HPDE6-E6E7 (cell line): ENCODE data around the gene CERS6.
A peak's percentile ranks its signal among the peaks of the same experiment; 100 is the strongest.
"Not testable (repeated sequence)": the region's sequence is repeated elsewhere in the genome, so short reads cannot be mapped to it uniquely, and the experiment has no call there.

Experiments
- DNase-seq: peaks from one replicate; pipeline ENCODE4 v3.0.0; 2011; ENCODE audit warnings: missing footprints; ENCODE audit errors: extremely low spot score

Gene CERS6

GRCh38 chr2:168468354-168468753, 12.3 kb downstream of the CERS6 start:
- DNase-seq, result no peak

- no peak for DNase-seq
Observed at GRCh38 chr2:168469281-168469988, 13.4 kb downstream of the CERS6 start.

GRCh38 chr2:168470320-168471162, 14.5 kb downstream of the CERS6 start:
- no peak for DNase-seq

DNA sequence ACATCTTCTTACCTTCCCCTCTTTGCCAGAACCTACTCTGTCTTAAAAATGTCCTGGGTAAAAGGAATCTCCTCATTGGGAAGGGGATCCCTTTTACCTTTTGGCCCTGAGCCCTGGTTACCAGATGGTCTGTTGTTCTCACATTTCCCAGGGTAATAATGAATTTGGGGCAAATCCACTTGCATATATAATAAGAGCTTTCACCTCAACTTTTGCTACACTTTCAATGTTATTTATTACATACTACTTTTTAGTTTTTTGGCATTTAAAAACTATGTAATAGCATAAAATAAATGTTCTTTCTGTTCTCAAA, 15.0 kb downstream of the CERS6 start:
- no peak for DNase-seq

GRCh38 chr2:168475636-168476035, 19.6 kb downstream of the CERS6 start:
- DNase-seq, result no peak

DNA sequence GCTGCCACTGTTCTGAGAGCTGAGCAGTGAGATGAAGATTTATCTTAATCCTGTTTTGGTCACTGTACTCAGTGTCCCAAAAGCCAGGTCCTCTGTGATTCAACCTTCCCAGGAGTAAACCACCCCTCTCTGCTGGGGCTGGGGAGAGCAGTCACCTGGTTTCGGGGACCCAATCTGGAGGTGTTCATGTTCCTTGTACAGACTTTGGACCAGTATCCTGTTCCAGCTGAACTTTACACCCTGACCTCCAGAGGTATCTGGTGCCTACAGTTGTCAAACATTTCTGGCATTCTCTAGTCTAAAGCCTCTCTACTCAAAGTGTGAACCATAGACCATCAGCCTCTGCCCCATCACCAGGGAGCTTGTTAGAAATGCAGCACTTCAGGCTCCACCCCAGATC, 22.1 kb downstream of the CERS6 start:
- DNase-seq, result no peak

GRCh38 chr2:168480356-168480755, 24.3 kb downstream of the CERS6 start:
- no peak for DNase-seq

GRCh38 chr2:168480825-168481585, 24.9 kb downstream of the CERS6 start:
- DNase-seq, result no peak

DNA sequence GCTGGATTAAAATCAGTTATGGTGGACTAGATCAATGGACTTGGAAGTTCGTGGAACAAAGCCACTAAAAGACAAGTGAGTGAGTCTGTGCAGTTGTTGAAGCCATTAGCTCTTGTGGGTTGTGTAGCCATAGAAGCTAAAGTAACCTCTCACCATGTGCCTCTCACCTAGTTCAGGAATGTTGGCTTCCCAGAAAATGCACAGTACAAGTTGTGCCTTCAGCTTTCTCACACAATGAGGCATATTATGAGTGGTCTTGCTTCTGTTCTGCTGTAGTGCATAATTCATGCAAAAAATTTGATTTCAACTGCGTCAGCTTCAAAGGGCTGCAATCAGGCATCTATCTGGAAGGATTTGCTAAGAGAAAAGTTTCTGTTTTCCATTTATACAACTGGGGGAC, 26.2 kb downstream of the CERS6 start:
- DNase-seq, result no peak

- no peak for DNase-seq
Observed at GRCh38 chr2:168482952-168483831, 27.1 kb downstream of the CERS6 start.

GRCh38 chr2:168486477-168486876, 30.4 kb downstream of the CERS6 start:
- DNase-seq, result no peak

DNA sequence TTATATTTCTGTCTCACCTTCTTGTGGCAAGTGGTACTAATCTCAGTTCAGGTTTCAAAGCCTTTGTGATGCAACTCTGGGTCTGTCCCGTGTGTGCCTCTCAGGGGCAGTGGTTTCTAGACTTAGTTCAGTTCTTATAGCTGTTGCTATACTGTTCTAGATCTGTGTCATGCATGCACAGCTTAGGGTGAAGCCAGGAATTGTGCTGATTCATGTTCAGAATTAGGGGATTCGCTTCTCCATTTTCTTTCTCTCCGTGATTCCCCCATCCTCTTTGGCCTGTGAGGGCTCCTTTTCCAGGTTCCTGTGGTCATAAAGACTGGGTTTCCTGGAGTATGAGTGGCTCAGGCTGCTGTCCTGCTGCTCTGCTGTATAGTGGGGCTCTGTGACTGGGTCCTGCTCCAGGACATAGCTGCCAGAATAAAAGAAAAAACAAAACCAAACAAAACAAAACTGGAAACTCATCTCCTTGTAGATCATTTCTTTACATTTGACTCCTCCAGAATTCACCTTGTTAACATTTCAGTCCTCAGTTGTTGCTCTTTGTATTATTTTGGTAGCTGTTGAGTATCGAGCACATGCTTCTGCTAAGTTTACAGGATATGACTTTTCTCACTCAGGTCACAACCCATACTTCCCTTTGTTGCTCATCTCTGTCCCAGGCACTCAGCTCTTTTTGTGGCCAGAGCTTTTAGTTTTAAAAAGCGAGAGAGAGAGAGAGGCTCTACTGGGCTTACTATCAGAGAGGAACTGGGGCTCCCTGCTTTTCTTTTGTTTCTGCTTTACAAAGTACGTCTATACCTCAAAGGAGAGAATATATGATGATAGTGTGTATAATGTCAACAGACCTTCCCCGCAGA, 34.2 kb downstream of the CERS6 start:
- DNase-seq, result peak; percentile 16

GRCh38 chr2:168490946-168491605, 35.0 kb downstream of the CERS6 start:
- DNase-seq, result no peak

DNA sequence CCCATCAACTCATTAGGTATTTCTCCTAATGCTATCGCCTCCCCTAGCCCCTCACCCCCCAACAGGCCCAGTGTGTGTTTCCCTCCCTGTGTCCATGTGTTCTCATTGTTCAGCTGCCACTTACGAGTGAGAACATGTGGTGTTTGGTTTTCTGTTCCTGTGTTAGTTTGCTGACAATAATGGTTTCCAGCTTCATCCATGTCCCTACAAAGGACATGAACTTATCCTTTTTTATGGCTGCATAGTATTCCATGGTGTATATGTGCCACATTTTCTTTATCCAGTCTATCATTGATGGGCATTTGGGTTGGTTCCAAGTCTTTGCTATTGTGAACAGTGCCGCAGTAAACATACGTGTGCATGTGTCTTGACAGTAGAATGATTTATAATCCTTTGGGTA, 35.7 kb downstream of the CERS6 start:
- DNase-seq, result not testable (repeated sequence)

- not testable (repeated sequence) for DNase-seq
Observed at GRCh38 chr2:168493219-168493618, 37.1 kb downstream of the CERS6 start.

- no peak for DNase-seq
Observed at GRCh38 chr2:168494190-168494711, 38.2 kb downstream of the CERS6 start.

DNA sequence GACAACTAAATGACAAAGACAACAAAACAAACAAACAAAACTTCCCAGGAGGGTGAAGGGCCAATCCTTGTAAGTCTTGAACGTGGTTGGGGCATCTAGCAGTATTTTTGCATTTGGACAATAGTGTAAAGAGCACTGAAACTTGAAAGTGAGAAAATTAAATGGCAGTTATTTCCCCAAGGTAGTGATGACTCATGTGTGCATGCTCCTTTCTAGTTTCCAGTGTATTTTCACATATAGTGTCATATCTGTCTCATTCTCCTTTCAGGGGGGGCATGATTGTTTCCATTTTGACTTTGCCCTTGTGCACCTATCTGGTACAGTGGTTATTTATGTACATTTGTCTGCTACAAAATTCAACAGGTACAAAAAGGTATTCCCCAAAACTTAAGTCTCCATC, 39.5 kb downstream of the CERS6 start:
- DNase-seq, result no peak

DNA sequence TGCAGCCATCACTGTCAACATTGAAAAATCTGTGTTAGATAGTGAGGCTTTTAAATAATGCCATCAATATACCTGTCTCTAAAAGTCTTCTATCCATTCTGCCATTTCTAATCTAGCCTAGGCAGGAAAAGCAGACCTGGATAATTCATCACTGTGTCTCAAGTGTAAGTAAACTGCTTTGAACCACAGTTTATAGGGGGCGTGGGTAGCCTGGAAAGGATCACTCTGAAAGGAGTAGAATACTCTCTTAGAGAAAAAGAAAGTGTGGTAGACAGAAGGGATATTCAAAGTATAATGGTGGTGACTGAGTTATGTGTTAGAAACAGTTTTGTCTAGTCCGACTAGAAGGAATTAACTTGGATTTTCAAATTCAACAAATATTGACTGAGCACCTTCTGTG, 40.8 kb downstream of the CERS6 start:
- DNase-seq, result no peak

DNA sequence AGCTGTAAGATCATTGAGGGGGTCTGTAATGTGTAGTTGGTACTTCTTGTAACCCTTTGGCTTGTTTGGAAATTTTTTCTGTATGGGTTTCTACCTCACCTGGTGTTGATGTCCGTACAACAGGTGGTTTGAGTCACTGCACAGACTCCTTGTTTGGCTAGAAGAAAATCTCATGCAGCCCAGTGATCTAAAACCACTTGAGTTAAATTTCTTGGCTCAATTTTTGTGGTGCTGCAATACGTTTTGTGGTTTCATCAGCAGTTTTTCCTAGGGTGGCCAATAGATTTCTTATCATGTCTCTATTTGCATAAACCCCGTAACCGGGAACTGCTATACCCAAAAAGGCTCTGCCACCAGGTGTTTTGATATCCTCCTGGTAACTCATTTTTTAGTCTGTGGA, 43.4 kb downstream of the CERS6 start:
- no peak for DNase-seq

DNA sequence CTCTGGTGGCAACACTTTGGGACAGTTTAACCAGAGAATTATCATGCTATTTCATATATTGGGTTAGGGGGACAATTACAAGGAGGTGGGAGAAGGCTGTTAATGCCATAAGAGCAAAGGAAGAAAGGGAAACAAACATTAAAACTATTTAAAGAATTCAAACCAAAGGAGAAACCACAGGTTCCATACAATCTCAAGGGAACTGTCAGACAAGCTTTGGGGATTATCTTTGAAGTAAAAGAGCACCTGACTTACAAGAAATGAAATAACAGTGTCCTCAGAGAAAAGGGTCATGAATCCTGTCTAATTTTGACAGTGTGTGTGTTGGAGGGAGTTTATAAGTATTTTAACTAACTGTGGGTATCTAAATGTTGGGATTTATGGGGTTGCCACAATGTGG, 44.4 kb downstream of the CERS6 start:
- no peak for DNase-seq
